Endothelial cell of umbilical vein (primary cell): ENCODE results near the gene CBLIF.

Source experiments
- FOS ChIP-seq: IDR thresholded peaks from 2 replicates; pipeline ENCODE4 v1.6.1; 2011; ENCODE audit warnings: mild to moderate bottlenecking, low read length, moderate library complexity, borderline replicate concordance; ENCODE audit not compliant: insufficient read depth
- GATA2 ChIP-seq: IDR thresholded peaks from 2 replicates; pipeline ENCODE4 v1.7.0; 2011; ENCODE audit warnings: low read depth, mild to moderate bottlenecking, moderate library complexity, mixed read lengths, low read length; ENCODE audit not compliant: insufficient read length, insufficient read depth
- MYC ChIP-seq: IDR thresholded peaks from one replicate; pipeline ENCODE4 v1.6.1; 2011; ENCODE audit warnings: mild to moderate bottlenecking, low read depth, low read length
- POLR2A ChIP-seq: IDR thresholded peaks from 2 replicates; pipeline ENCODE4 v1.6.1; 2012; ENCODE audit warnings: low read depth, mild to moderate bottlenecking, control low read depth, low read length
- TF ChIP-seq, protein P1 (sequence below): IDR thresholded peaks from 2 replicates; pipeline ENCODE4 v1.6.1; 2011; ENCODE audit not compliant: insufficient read depth, insufficient read length
- TF ChIP-seq, protein P2 (sequence below), 2 donors: IDR thresholded peaks; 1 replicate in 1 of 2; 2 replicates in 1 of 2; pipeline ENCODE4 v1.5.1; 2011; ENCODE audit warnings: low read length in 2 of 2, mild to moderate bottlenecking in 2 of 2, moderate library complexity in 2 of 2, control low read depth in 1 of 2, inconsistent platforms in 1 of 2, low read depth in 1 of 2; ENCODE audit not compliant: insufficient read depth in 1 of 2; ENCODE audit errors: extremely low read depth in 1 of 2

DNA sequence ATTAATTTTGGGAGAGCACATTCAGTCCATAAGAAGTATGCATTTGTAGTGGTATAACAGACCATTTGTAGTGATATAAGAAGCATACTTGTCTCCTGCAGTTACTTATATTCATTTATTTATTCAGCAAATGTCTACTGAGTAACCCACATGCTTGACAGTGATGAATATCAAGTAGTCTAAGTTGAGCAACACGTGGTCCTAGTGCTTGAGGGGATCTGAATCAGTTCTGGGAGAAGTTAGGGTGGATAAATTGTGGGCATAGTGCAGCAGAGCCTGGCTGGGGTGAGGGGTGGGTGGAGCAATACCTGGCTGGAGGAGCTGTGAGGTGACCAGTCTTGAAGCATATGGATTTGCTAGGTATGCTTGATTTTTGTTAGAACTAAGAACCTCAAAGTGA, 65.8 kb downstream of the CBLIF start:
- TF ChIP-seq, protein P1, sequence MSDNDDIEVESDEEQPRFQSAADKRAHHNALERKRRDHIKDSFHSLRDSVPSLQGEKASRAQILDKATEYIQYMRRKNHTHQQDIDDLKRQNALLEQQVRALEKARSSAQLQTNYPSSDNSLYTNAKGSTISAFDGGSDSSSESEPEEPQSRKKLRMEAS, result no peak
- TF ChIP-seq, protein P2, sequence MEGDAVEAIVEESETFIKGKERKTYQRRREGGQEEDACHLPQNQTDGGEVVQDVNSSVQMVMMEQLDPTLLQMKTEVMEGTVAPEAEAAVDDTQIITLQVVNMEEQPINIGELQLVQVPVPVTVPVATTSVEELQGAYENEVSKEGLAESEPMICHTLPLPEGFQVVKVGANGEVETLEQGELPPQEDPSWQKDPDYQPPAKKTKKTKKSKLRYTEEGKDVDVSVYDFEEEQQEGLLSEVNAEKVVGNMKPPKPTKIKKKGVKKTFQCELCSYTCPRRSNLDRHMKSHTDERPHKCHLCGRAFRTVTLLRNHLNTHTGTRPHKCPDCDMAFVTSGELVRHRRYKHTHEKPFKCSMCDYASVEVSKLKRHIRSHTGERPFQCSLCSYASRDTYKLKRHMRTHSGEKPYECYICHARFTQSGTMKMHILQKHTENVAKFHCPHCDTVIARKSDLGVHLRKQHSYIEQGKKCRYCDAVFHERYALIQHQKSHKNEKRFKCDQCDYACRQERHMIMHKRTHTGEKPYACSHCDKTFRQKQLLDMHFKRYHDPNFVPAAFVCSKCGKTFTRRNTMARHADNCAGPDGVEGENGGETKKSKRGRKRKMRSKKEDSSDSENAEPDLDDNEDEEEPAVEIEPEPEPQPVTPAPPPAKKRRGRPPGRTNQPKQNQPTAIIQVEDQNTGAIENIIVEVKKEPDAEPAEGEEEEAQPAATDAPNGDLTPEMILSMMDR (IDR thresholded peaks at IDR 0.05; ENCODE audit: extremely low read depth in 1 of 2, insufficient read depth in 1 of 2, low read depth in 1 of 2, low read length in 2 of 2), result no peak
- no peak for TF ChIP-seq FOS
- TF ChIP-seq GATA2, result no peak
- no peak for TF ChIP-seq POLR2A
- no peak for TF ChIP-seq MYC
